ENCODE data around the gene SERINC2. TPM values are rescaled to one million over a fixed set of nuclear protein-coding genes. Genes with fewer than 3 reads are reported as not detected.

Gene SERINC2
- total and polyA plus RNA-seq, 2 donors (not counting 1 experiment from before 2014, with no cell fraction given): 0.75 to 1.4 TPM

- WGBS (ENCODE audit: insufficient coverage): 83% methylated on average over 1 of the region's 2 CpGs
- Histone ChIP-seq H3K9ac (ENCODE audit: low read length) (no peak overlapping the region), H3K4me3 (ENCODE audit: control extremely low read depth in 1 of 5, extremely low read depth in 1 of 5, insufficient read depth in 1 of 5, low read depth in 2 of 5, low read length in 4 of 5) (no peak overlapping the region), H3K4me1 (ENCODE audit: control insufficient read depth in 2 of 2, insufficient read depth in 2 of 2, low read length in 2 of 2) (no peaks in the 10 kb centered on the region), H3K9me3 (ENCODE audit: control extremely low read depth in 1 of 3, control insufficient read depth in 2 of 3, insufficient read depth in 1 of 3, low read length in 2 of 3) (no peaks in the 10 kb centered on the region), H3K27ac (ENCODE audit: low read length in 2 of 2) (no peak overlapping the region), H3K79me2 (ENCODE audit: control insufficient read depth, insufficient read depth, low read length) (no peaks in the 10 kb centered on the region), H4K20me1 (ENCODE audit: control insufficient read depth, insufficient read depth, low read length, poor library complexity, severe bottlenecking) (no peaks in the 10 kb centered on the region), H2AFZ (ENCODE audit: insufficient read depth, low read depth, low read length, poor library complexity, severe bottlenecking) (no peak overlapping the region), H3K36me3 (replicated peaks in 1 of 2; ENCODE audit: control extremely low read depth in 1 of 2, control insufficient read depth in 1 of 2, extremely low read depth in 1 of 2, insufficient read depth in 2 of 2, low read length in 1 of 2) (no peaks in the 10 kb centered on the region), H3K4me2 (replicated peaks; ENCODE audit: low read depth, low read length, poor library complexity, severe bottlenecking) (no peak overlapping the region), H3K27me3 (replicated peaks in 1 of 4; ENCODE audit: control extremely low read depth in 1 of 4, control insufficient read depth in 3 of 4, insufficient read depth in 4 of 4, low read length in 3 of 4) (no peaks in the 10 kb centered on the region)
- Mint-ChIP-seq H3K9me3 (ENCODE audit: insufficient read depth) (no peaks in the 10 kb centered on the region), H3K4me3 (no peak overlapping the region), H3K27me3 (peaks cover 4% of the 10 kb centered on the region), H3K4me1 (no peaks in the 10 kb centered on the region), H3K27ac (no peak overlapping the region)
- ATAC-seq (ENCODE audit: low read depth) (no peak), DNase-seq (no peak)
- TF ChIP-seq EZH2 (IDR thresholded peaks at IDR 0.05; ENCODE audit: borderline replicate concordance, insufficient read depth, low read depth, low read length, poor library complexity, severe bottlenecking): no peak
- TF ChIP-seq CTCF (IDR thresholded peaks at IDR 0.05): no peak
- ChIA-PET CTCF (no interaction called here), POLR2A (no interaction called here)
- intact Hi-C loops (cut with micrococcal nuclease): no loop called here
Observed at GRCh38 chr1:31401241-31401640, 11.8 kb upstream of the SERINC2 start.

GRCh38 chr1:31405578-31406245 is 7.3 kb upstream of the SERINC2 start:
- H3K4me3 Mint-ChIP-seq: no peak overlapping the region

More at GRCh38 chr1:31405578-31406245, 7.3 kb upstream of the SERINC2 start:
- Histone ChIP-seq H3K36me3 (replicated peaks in 1 of 2; ENCODE audit: control extremely low read depth in 1 of 2, control insufficient read depth in 1 of 2, extremely low read depth in 1 of 2, insufficient read depth in 2 of 2, low read length in 1 of 2) (no peaks in the 10 kb centered on the region), H3K9me3 (ENCODE audit: control extremely low read depth in 1 of 3, control insufficient read depth in 2 of 3, insufficient read depth in 1 of 3, low read length in 2 of 3) (no peaks in the 10 kb centered on the region), H3K9ac (ENCODE audit: low read length) (no peak overlapping the region), H3K4me3 (ENCODE audit: control extremely low read depth in 1 of 5, extremely low read depth in 1 of 5, insufficient read depth in 1 of 5, low read depth in 2 of 5, low read length in 4 of 5) (no peak overlapping the region), H3K27me3 (replicated peaks in 1 of 4; ENCODE audit: control extremely low read depth in 1 of 4, control insufficient read depth in 3 of 4, insufficient read depth in 4 of 4, low read length in 3 of 4) (peaks cover 0 to 13% (median 0%) of the 10 kb centered on the region in 4 experiments), H2AFZ (ENCODE audit: insufficient read depth, low read depth, low read length, poor library complexity, severe bottlenecking) (no peak overlapping the region), H3K4me2 (replicated peaks; ENCODE audit: low read depth, low read length, poor library complexity, severe bottlenecking) (no peak overlapping the region), H3K27ac (ENCODE audit: low read length in 2 of 2) (no peak overlapping the region), H4K20me1 (ENCODE audit: control insufficient read depth, insufficient read depth, low read length, poor library complexity, severe bottlenecking) (no peaks in the 10 kb centered on the region), H3K4me1 (ENCODE audit: control insufficient read depth in 2 of 2, insufficient read depth in 2 of 2, low read length in 2 of 2) (no peaks in the 10 kb centered on the region), H3K79me2 (ENCODE audit: control insufficient read depth, insufficient read depth, low read length) (no peaks in the 10 kb centered on the region)
- WGBS (ENCODE audit: insufficient coverage): 99% methylated on average over 4 of the region's 6 CpGs
- intact Hi-C loops (cut with micrococcal nuclease): no loop called here
- no peak for ATAC-seq (ENCODE audit: low read depth)
- H3K9me3 Mint-ChIP-seq (ENCODE audit: insufficient read depth): no peaks in the 10 kb centered on the region
- ChIA-PET POLR2A (no interaction called here), CTCF (interaction anchor here (0.7 to 1.4 kb wide), 3 partner anchors 11 to 108 kb away, joined by 3 to 7 read pairs (median 3); no protein-coding TSS in a partner anchor)
- no peaks in the 10 kb centered on the region for H3K4me1 Mint-ChIP-seq
- H3K27ac Mint-ChIP-seq: no peak overlapping the region
- no peak for DNase-seq
- H3K27me3 Mint-ChIP-seq: peaks cover 28% of the 10 kb centered on the region
- TF ChIP-seq EZH2 (IDR thresholded peaks at IDR 0.05; ENCODE audit: borderline replicate concordance, insufficient read depth, low read depth, low read length, poor library complexity, severe bottlenecking): no peak
- no peak for TF ChIP-seq CTCF (IDR thresholded peaks at IDR 0.05)
